GM20000 (cell line): ENCODE results near the gene UBALD2.

Experiments used
- DNase-seq: peaks from one replicate; pipeline ENCODE4 v3.0.0; 2012; ENCODE audit warnings: low spot score
- TF ChIP-seq, protein P1 (sequence below): IDR thresholded peaks from 2 replicates; pipeline ENCODE4 v1.5.1; 2012; ENCODE audit warnings: mild to moderate bottlenecking, control low read depth; ENCODE audit errors: extremely low read depth, missing control alignments

The UBALD2 gene

GRCh38 chr17:76279742-76280287 lies 14.7 kb downstream of the UBALD2 start:
- TF ChIP-seq, protein P1, sequence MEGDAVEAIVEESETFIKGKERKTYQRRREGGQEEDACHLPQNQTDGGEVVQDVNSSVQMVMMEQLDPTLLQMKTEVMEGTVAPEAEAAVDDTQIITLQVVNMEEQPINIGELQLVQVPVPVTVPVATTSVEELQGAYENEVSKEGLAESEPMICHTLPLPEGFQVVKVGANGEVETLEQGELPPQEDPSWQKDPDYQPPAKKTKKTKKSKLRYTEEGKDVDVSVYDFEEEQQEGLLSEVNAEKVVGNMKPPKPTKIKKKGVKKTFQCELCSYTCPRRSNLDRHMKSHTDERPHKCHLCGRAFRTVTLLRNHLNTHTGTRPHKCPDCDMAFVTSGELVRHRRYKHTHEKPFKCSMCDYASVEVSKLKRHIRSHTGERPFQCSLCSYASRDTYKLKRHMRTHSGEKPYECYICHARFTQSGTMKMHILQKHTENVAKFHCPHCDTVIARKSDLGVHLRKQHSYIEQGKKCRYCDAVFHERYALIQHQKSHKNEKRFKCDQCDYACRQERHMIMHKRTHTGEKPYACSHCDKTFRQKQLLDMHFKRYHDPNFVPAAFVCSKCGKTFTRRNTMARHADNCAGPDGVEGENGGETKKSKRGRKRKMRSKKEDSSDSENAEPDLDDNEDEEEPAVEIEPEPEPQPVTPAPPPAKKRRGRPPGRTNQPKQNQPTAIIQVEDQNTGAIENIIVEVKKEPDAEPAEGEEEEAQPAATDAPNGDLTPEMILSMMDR = no peak

GRCh38 chr17:76280650-76281049 lies 15.5 kb downstream of the UBALD2 start:
- TF ChIP-seq, protein P1 = no peak

More at GRCh38 chr17:76279742-76280287, 14.7 kb downstream of the UBALD2 start:
- no peak for DNase-seq

GRCh38 chr17:76281573-76282371 lies 16.6 kb downstream of the UBALD2 start:
- TF ChIP-seq, protein P1 = no peak
- DNase-seq = no peak

More at GRCh38 chr17:76280650-76281049, 15.5 kb downstream of the UBALD2 start:
- no peak for DNase-seq

- no peak for DNase-seq
These were observed 27.4 kb downstream of the UBALD2 start for GRCh38 chr17:76292567-76292966.

DNA sequence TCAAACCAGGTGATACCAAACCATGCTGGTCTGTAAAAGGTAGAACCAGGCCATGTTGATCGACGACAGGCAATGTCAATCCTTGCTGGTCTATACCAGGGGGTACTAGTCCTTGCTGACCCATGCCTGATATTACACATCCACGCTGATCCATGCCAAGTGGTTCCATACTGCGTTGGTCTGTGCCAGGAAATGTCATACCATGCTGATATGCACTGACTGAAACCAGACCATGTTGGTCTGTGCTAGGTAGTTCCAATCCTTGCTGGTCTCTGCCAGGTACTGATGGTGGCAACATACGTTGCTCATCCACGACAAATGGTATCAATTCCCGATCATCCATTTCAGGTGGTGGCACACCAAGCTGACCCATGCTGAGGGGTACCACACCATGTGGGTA lies 28.0 kb downstream of the UBALD2 start:
- no peak for DNase-seq
- TF ChIP-seq, protein P1 = no peak

More at GRCh38 chr17:76292567-76292966, 27.4 kb downstream of the UBALD2 start:
- TF ChIP-seq, protein P1 = no peak

DNA sequence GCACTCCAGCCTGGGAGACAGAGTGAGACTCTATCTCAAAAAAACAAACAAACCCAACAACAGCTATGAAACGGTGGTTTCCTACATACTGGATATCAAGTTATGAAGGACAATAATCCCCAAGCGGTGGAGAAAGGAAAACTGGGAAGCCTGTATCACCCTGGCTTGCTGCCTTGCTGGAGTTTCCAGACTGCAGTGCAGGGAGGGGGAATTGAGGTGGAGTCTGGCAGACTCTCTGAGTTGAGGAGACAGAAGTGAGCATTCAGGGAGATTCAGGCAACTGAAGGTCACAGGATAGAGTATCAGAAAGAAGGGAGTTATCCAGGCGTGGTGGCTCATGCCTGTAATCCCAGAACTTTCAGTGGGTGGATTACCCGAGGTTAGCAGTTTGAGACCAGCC lies 31.0 kb downstream of the UBALD2 start:
- TF ChIP-seq, protein P1 = no peak
- no peak for DNase-seq

DNA sequence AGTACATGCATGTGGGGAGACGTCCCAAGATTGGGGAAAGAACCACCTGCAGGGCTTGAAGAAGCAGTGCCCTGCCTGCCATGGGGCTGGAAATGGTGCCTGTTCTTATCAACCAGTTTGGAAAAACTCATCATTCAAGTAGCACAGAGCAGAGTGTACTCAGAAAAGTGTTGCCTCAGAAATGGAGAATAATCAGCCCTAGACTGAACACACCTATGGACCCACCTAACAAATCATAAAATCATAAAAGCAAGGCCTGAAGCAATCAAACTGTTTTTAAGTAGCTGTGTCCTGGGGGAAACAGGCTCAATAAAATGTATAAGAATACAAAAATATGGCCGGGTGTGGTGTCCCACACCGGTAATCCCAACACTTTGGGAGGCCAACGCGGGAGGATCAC lies 31.7 kb downstream of the UBALD2 start:
- TF ChIP-seq, protein P1 = no peak
- no peak for DNase-seq
